ENCODE results near the gene GAPDH. TPM values are rescaled to one million over a fixed set of nuclear protein-coding genes. Genes with fewer than 3 reads are reported as not detected.
"Not testable (repeated sequence)": the region's sequence is repeated elsewhere in the genome, so short reads cannot be mapped to it uniquely, and the experiment has no call there.

The GAPDH gene
- total RNA-seq, 1 donor from 2014 or later: 5,507 TPM

DNA sequence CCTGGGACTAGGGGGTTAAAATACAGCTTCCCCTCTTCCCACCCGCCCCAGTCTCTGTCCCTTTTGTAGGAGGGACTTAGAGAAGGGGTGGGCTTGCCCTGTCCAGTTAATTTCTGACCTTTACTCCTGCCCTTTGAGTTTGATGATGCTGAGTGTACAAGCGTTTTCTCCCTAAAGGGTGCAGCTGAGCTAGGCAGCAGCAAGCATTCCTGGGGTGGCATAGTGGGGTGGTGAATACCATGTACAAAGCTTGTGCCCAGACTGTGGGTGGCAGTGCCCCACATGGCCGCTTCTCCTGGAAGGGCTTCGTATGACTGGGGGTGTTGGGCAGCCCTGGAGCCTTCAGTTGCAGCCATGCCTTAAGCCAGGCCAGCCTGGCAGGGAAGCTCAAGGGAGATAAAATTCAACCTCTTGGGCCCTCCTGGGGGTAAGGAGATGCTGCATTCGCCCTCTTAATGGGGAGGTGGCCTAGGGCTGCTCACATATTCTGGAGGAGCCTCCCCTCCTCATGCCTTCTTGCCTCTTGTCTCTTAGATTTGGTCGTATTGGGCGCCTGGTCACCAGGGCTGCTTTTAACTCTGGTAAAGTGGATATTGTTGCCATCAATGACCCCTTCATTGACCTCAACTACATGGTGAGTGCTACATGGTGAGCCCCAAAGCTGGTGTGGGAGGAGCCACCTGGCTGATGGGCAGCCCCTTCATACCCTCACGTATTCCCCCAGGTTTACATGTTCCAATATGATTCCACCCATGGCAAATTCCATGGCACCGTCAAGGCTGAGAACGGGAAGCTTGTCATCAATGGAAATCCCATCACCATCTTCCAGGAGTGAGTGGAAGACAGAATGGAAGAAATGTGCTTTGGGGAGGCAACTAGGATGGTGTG is 1.9 kb downstream of the GAPDH start:
- Histone ChIP-seq H3K27ac (ENCODE audit: low read depth, low read length) (peak overlapping the region; percentile 97), H3K27me3 (ENCODE audit: control insufficient read depth in 3 of 3, insufficient read depth in 3 of 3, low read length in 3 of 3) (no peaks in the 10 kb centered on the region), H3K4me3 (ENCODE audit: low read length in 3 of 3) (peak overlapping the region; percentile 81 to 96 (median 96)), H3K36me3 (ENCODE audit: control insufficient read depth in 3 of 3, insufficient read depth in 3 of 3, low read length in 3 of 3) (peaks cover 31 to 46% (median 44%) of the 10 kb centered on the region in 3 donors), H3K9me3 (ENCODE audit: control insufficient read depth in 3 of 3, low read length in 3 of 3) (no peaks in the 10 kb centered on the region), H3K9ac (ENCODE audit: low read depth in 1 of 3, low read length in 3 of 3) (peak overlapping the region; percentile 94 to 99 (median 98)), H3K4me1 (ENCODE audit: control insufficient read depth in 3 of 3, insufficient read depth in 3 of 3, low read length in 3 of 3) (peaks cover 75 to 90% (median 82%) of the 10 kb centered on the region in 3 donors)

DNA sequence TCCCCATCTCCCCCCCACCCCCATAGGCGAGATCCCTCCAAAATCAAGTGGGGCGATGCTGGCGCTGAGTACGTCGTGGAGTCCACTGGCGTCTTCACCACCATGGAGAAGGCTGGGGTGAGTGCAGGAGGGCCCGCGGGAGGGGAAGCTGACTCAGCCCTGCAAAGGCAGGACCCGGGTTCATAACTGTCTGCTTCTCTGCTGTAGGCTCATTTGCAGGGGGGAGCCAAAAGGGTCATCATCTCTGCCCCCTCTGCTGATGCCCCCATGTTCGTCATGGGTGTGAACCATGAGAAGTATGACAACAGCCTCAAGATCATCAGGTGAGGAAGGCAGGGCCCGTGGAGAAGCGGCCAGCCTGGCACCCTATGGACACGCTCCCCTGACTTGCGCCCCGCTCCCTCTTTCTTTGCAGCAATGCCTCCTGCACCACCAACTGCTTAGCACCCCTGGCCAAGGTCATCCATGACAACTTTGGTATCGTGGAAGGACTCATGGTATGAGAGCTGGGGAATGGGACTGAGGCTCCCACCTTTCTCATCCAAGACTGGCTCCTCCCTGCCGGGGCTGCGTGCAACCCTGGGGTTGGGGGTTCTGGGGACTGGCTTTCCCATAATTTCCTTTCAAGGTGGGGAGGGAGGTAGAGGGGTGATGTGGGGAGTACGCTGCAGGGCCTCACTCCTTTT is 2.7 kb downstream of the GAPDH start:
- peak overlapping the region; percentile 81 to 96 (median 96) for H3K4me3 ChIP-seq (ENCODE audit: low read length in 3 of 3)
- no peaks in the 10 kb centered on the region for H3K9me3 ChIP-seq (ENCODE audit: control insufficient read depth in 3 of 3, low read length in 3 of 3)
- H3K4me1 ChIP-seq (ENCODE audit: control insufficient read depth in 3 of 3, insufficient read depth in 3 of 3, low read length in 3 of 3): peaks cover 79 to 93% (median 84%) of the 10 kb centered on the region in 3 donors
- H3K36me3 ChIP-seq (ENCODE audit: control insufficient read depth in 3 of 3, insufficient read depth in 3 of 3, low read length in 3 of 3): peaks cover 31 to 47% (median 44%) of the 10 kb centered on the region in 3 donors
- peak overlapping the region; percentile 97 for H3K27ac ChIP-seq (ENCODE audit: low read depth, low read length)
- H3K27me3 ChIP-seq (ENCODE audit: control insufficient read depth in 3 of 3, insufficient read depth in 3 of 3, low read length in 3 of 3): no peaks in the 10 kb centered on the region
- peak overlapping the region; percentile 94 to 99 (median 98) for H3K9ac ChIP-seq (ENCODE audit: low read depth in 1 of 3, low read length in 3 of 3)

DNA sequence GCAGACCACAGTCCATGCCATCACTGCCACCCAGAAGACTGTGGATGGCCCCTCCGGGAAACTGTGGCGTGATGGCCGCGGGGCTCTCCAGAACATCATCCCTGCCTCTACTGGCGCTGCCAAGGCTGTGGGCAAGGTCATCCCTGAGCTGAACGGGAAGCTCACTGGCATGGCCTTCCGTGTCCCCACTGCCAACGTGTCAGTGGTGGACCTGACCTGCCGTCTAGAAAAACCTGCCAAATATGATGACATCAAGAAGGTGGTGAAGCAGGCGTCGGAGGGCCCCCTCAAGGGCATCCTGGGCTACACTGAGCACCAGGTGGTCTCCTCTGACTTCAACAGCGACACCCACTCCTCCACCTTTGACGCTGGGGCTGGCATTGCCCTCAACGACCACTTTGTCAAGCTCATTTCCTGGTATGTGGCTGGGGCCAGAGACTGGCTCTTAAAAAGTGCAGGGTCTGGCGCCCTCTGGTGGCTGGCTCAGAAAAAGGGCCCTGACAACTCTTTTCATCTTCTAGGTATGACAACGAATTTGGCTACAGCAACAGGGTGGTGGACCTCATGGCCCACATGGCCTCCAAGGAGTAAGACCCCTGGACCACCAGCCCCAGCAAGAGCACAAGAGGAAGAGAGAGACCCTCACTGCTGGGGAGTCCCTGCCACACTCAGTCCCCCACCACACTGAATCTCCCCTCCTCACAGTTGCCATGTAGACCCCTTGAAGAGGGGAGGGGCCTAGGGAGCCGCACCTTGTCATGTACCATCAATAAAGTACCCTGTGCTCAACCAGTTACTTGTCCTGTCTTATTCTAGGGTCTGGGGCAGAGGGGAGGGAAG is 3.5 kb downstream of the GAPDH start:
- H3K27me3 ChIP-seq (ENCODE audit: control insufficient read depth in 3 of 3, insufficient read depth in 3 of 3, low read length in 3 of 3); H3K9me3 ChIP-seq (ENCODE audit: control insufficient read depth in 3 of 3, low read length in 3 of 3): not testable (repeated sequence)
- peak overlapping the region; percentile 97 for H3K27ac ChIP-seq (ENCODE audit: low read depth, low read length)
- H3K9ac ChIP-seq (ENCODE audit: low read depth in 1 of 3, low read length in 3 of 3): peak overlapping the region; percentile 94 to 99 (median 98)
- peak overlapping the region in 2 of 3 donors; percentile 96 for H3K4me3 ChIP-seq (ENCODE audit: low read length in 3 of 3)
- peaks cover 37 to 47% (median 44%) of the 10 kb centered on the region in 3 donors for H3K36me3 ChIP-seq (ENCODE audit: control insufficient read depth in 3 of 3, insufficient read depth in 3 of 3, low read length in 3 of 3)
- H3K4me1 ChIP-seq (ENCODE audit: control insufficient read depth in 3 of 3, insufficient read depth in 3 of 3, low read length in 3 of 3): peaks cover 73 to 93% (median 81%) of the 10 kb centered on the region in 3 donors

DNA sequence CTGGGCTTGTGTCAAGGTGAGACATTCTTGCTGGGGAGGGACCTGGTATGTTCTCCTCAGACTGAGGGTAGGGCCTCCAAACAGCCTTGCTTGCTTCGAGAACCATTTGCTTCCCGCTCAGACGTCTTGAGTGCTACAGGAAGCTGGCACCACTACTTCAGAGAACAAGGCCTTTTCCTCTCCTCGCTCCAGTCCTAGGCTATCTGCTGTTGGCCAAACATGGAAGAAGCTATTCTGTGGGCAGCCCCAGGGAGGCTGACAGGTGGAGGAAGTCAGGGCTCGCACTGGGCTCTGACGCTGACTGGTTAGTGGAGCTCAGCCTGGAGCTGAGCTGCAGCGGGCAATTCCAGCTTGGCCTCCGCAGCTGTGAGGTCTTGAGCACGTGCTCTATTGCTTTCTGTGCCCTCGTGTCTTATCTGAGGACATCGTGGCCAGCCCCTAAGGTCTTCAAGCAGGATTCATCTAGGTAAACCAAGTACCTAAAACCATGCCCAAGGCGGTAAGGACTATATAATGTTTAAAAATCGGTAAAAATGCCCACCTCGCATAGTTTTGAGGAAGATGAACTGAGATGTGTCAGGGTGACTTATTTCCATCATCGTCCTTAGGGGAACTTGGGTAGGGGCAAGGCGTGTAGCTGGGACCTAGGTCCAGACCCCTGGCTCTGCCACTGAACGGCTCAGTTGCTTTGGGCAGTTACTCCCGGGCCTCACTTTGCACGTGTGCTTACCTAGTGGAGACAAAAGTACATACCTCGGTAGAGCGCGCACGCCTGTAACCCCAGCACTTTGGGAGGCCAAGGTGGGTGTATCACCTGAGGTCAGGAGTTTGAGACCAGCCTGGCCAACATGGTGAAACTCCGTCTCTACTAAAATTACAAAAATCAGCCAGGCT is 4.3 kb downstream of the GAPDH start:
- peak overlapping the region; percentile 97 for H3K27ac ChIP-seq (ENCODE audit: low read depth, low read length)
- peaks cover 43 to 50% (median 44%) of the 10 kb centered on the region in 3 donors for H3K36me3 ChIP-seq (ENCODE audit: control insufficient read depth in 3 of 3, insufficient read depth in 3 of 3, low read length in 3 of 3)
- no peaks in the 10 kb centered on the region for H3K27me3 ChIP-seq (ENCODE audit: control insufficient read depth in 3 of 3, insufficient read depth in 3 of 3, low read length in 3 of 3)
- H3K9me3 ChIP-seq (ENCODE audit: control insufficient read depth in 3 of 3, low read length in 3 of 3): no peaks in the 10 kb centered on the region
- H3K4me3 ChIP-seq (ENCODE audit: low read length in 3 of 3): no peak overlapping the region
- peaks cover 65 to 89% (median 72%) of the 10 kb centered on the region in 3 donors for H3K4me1 ChIP-seq (ENCODE audit: control insufficient read depth in 3 of 3, insufficient read depth in 3 of 3, low read length in 3 of 3)
- peak overlapping the region; percentile 24 to 98 (median 40) for H3K9ac ChIP-seq (ENCODE audit: low read depth in 1 of 3, low read length in 3 of 3)

DNA sequence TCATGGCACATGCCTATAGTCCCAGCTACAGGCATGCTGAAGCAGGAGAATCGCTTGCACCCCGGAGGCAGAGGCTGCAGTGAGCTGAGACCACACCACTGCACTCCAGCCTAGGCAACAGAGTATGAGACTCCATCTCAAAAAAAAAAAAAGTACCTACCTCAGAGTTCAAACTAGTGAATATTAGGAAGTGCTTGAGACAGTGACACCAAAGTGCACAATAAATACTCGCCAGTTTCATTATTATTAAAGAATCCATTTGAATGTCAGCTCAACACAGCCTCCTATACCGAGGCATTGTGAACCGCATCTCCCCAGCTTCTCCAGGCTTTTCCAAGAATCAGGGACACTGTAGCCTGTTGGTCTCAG is 5.0 kb downstream of the GAPDH start:
- Histone ChIP-seq H3K27me3 (ENCODE audit: control insufficient read depth in 3 of 3, insufficient read depth in 3 of 3, low read length in 3 of 3) (no peaks in the 10 kb centered on the region), H3K4me3 (ENCODE audit: low read length in 3 of 3) (no peak overlapping the region), H3K4me1 (ENCODE audit: control insufficient read depth in 3 of 3, insufficient read depth in 3 of 3, low read length in 3 of 3) (peaks cover 64 to 84% (median 70%) of the 10 kb centered on the region in 3 donors), H3K27ac (ENCODE audit: low read depth, low read length) (peak overlapping the region; percentile 97), H3K36me3 (ENCODE audit: control insufficient read depth in 3 of 3, insufficient read depth in 3 of 3, low read length in 3 of 3) (peaks cover 45 to 52% (median 45%) of the 10 kb centered on the region in 3 donors), H3K9ac (ENCODE audit: low read depth in 1 of 3, low read length in 3 of 3) (peak overlapping the region in 2 of 3 donors; percentile 2 to 98), H3K9me3 (ENCODE audit: control insufficient read depth in 3 of 3, low read length in 3 of 3) (no peaks in the 10 kb centered on the region)

DNA sequence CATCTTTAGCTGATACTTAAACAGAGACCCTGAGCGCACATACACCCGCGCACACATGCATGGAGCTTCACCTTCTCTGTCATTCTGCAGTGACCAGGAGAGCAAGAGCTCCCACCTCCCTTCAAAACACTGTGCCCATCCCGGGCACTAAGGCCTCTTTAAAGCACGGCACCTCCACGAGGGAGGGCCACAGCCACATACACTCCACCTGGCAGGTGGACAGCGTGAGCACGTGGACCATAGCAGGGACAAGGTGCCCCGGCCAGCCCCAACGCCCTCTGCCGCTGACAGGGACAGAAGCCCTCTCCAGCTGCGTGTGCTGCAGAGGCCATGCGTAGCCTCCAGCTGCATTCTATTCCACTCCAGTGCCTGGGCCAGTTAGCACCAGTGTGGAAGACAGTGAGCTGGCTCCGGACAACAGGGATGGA is 5.4 kb downstream of the GAPDH start:
- Histone ChIP-seq H3K9me3 (ENCODE audit: control insufficient read depth in 3 of 3, low read length in 3 of 3) (no peaks in the 10 kb centered on the region), H3K27me3 (ENCODE audit: control insufficient read depth in 3 of 3, insufficient read depth in 3 of 3, low read length in 3 of 3) (no peaks in the 10 kb centered on the region), H3K4me3 (ENCODE audit: low read length in 3 of 3) (peak overlapping the region in 1 of 3 donors; percentile 22), H3K36me3 (ENCODE audit: control insufficient read depth in 3 of 3, insufficient read depth in 3 of 3, low read length in 3 of 3) (peaks cover 48 to 55% (median 50%) of the 10 kb centered on the region in 3 donors), H3K4me1 (ENCODE audit: control insufficient read depth in 3 of 3, insufficient read depth in 3 of 3, low read length in 3 of 3) (peaks cover 64 to 83% (median 72%) of the 10 kb centered on the region in 3 donors), H3K9ac (ENCODE audit: low read depth in 1 of 3, low read length in 3 of 3) (peak overlapping the region; percentile 2 to 34 (median 5)), H3K27ac (ENCODE audit: low read depth, low read length) (peak overlapping the region; percentile 76)

DNA sequence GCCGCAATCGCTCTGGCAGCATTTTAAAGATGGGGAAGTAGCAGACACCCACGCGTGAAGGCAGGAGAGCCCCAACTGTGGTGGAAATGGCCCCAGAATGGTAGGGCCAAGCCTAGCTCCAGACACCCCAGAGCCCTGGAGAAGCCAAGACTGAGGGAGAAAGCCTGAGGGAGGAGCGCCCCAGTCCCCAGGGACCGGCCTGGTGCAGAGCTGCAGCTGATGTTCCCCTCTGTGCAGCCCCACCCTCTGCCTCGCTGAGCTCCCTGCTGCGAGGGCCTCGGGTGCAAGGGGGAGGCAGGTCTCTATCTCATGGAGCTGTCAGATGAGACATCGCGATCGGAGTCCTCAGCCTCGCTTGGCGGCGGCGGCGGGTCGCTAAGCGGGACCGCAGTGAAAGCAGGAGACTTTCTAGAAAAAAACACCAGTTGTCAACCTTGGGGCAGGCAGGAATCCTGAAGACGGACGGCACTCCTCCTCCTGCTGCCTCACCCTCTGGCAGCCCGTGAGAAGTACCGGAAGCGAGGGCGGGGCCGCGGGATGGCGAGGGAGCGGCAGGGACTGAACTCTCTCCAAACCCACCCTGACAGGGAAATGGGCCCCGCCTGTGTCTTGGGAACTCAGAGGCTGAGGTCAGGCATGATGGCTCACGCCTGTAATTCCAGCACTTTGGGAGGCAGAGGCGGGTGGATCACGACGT is 6.0 kb downstream of the GAPDH start:
- Histone ChIP-seq H3K9me3 (ENCODE audit: control insufficient read depth in 3 of 3, low read length in 3 of 3) (no peaks in the 10 kb centered on the region), H3K4me1 (ENCODE audit: control insufficient read depth in 3 of 3, insufficient read depth in 3 of 3, low read length in 3 of 3) (peaks cover 64 to 77% (median 72%) of the 10 kb centered on the region in 3 donors), H3K4me3 (ENCODE audit: low read length in 3 of 3) (peak overlapping the region in 2 of 3 donors; percentile 7 to 35)

DNA sequence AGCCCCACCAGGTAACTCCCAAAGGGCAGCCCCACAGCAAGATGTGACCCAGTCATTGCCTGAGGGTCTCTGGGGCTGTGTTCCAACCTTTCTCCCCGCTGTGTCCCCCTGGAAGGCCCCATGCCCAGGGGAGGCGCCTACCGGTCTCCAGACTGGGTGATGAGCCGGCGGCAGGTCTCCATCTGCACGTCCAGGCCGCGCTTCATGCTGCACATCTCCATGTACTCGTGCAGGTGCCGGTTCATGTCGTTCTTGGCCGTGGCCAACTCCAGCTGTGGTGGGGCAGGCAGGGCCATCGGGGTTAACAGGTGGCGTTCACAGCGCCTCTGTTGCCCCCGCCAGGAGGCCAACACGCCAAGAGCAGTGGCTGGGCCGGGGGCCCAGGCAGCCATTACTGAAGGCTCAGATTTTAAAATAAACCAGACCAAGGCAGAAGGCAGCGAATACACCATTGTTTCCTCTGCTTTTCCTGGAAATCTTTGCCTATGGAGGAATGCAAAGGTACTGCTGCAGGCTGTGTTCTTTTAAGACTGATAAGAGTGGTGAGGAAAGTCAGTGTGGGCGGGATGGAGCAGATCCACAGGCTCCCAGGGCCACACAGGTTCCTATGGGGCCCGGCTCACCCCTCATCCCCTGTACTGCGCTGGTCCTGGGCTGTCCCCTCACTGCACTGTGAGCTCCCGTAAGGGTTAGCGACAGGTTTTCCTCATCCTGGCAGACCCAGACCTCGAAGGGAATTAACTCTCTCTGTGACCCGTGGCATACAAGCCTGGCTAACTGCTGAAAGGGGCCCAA is 7.3 kb downstream of the GAPDH start:
- Histone ChIP-seq H3K9ac (ENCODE audit: low read depth in 1 of 3, low read length in 3 of 3) (peak overlapping the region; percentile 32 to 65 (median 34)), H3K4me3 (ENCODE audit: low read length in 3 of 3) (peak overlapping the region in 2 of 3 donors; percentile 9 to 13), H3K9me3 (ENCODE audit: control insufficient read depth in 3 of 3, low read length in 3 of 3) (no peaks in the 10 kb centered on the region), H3K27me3 (ENCODE audit: control insufficient read depth in 3 of 3, insufficient read depth in 3 of 3, low read length in 3 of 3) (no peaks in the 10 kb centered on the region), H3K36me3 (ENCODE audit: control insufficient read depth in 3 of 3, insufficient read depth in 3 of 3, low read length in 3 of 3) (peaks cover 42 to 51% (median 46%) of the 10 kb centered on the region in 3 donors), H3K4me1 (ENCODE audit: control insufficient read depth in 3 of 3, insufficient read depth in 3 of 3, low read length in 3 of 3) (peaks cover 52 to 66% (median 60%) of the 10 kb centered on the region in 3 donors), H3K27ac (ENCODE audit: low read depth, low read length) (peak overlapping the region; percentile 76)

More for the DNA sequence above, 6.0 kb downstream of the GAPDH start:
- peak overlapping the region; percentile 5 to 45 (median 34) for H3K9ac ChIP-seq (ENCODE audit: low read depth in 1 of 3, low read length in 3 of 3)
- no peaks in the 10 kb centered on the region for H3K27me3 ChIP-seq (ENCODE audit: control insufficient read depth in 3 of 3, insufficient read depth in 3 of 3, low read length in 3 of 3)
- H3K36me3 ChIP-seq (ENCODE audit: control insufficient read depth in 3 of 3, insufficient read depth in 3 of 3, low read length in 3 of 3): peaks cover 43 to 50% (median 49%) of the 10 kb centered on the region in 3 donors
- H3K27ac ChIP-seq (ENCODE audit: low read depth, low read length): peak overlapping the region; percentile 76

Data from skeletal muscle tissue (tissue), 4 donors.